ENCODE measurements around the gene ICAM1. TPM values are rescaled to one million over a fixed set of nuclear protein-coding genes. Genes with fewer than 3 reads are reported as not detected.

The ICAM1 gene, protein sequence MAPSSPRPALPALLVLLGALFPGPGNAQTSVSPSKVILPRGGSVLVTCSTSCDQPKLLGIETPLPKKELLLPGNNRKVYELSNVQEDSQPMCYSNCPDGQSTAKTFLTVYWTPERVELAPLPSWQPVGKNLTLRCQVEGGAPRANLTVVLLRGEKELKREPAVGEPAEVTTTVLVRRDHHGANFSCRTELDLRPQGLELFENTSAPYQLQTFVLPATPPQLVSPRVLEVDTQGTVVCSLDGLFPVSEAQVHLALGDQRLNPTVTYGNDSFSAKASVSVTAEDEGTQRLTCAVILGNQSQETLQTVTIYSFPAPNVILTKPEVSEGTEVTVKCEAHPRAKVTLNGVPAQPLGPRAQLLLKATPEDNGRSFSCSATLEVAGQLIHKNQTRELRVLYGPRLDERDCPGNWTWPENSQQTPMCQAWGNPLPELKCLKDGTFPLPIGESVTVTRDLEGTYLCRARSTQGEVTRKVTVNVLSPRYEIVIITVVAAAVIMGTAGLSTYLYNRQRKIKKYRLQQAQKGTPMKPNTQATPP
- 10 to 100 TPM; 33.1 to 73.7 (median 56.5) TPM for total RNA-seq
- total RNA-seq (2013), result 15.3 TPM

DNA sequence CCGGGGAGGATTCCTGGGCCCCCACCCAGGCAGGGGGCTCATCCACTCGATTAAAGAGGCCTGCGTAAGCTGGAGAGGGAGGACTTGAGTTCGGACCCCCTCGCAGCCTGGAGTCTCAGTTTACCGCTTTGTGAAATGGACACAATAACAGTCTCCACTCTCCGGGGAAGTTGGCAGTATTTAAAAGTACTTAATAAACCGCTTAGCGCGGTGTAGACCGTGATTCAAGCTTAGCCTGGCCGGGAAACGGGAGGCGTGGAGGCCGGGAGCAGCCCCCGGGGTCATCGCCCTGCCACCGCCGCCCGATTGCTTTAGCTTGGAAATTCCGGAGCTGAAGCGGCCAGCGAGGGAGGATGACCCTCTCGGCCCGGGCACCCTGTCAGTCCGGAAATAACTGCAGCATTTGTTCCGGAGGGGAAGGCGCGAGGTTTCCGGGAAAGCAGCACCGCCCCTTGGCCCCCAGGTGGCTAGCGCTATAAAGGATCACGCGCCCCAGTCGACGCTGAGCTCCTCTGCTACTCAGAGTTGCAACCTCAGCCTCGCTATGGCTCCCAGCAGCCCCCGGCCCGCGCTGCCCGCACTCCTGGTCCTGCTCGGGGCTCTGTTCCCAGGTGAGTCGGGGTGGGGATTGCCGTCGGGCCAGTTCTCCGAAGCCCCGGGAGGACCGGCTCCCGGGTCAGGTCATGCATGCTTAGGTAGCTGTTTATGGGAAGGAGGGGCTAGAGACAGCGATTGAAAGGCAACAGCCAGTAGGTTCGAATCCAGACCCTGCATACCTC lies at the start of gene ICAM1:
Gene ICAM1, plus strand, starts transcription at position 505 of the 779 bp plus-strand sequence. Its CDS starts 40 bp downstream, at position 545.
- WGBS (ENCODE audit: insufficient coverage), result under 1% methylated on average over 51 of the region's 51 CpGs
- Mint-ChIP-seq H3K36me3 (no peaks in the 10 kb centered on the region), H3K27ac (peak within 1 kb of the TSS; percentile 94 to 96), H3K9me3 (no peaks in the 10 kb centered on the region), H3K27me3 (ENCODE audit: low read depth in 2 of 2) (no peaks in the 10 kb centered on the region), H3K4me1 (peaks cover 28 to 42% of the 10 kb centered on the region in 2 donors), H3K4me3 (peak within 1 kb of the TSS; percentile 90)
- H3K36me3 ChIP-seq (ENCODE audit: control insufficient read depth, insufficient read depth, low read length), result peaks cover 12% of the 10 kb centered on the region
- H3K4me1 ChIP-seq (ENCODE audit: control insufficient read depth, insufficient read depth, low read length), result peaks cover 40% of the 10 kb centered on the region
- intact Hi-C loops (cut with micrococcal nuclease), result loop anchor here (2.0 to 5.0 kb wide), 5 partner anchors 20 to 166 kb away; partner anchors contain the start of genes RAVER1 and TYK2
- no peaks in the 10 kb centered on the region for H3K27me3 ChIP-seq (ENCODE audit: control insufficient read depth, insufficient read depth, low read length)
- H3K9me3 ChIP-seq (ENCODE audit: control insufficient read depth, insufficient read depth, low read length), result no peaks in the 10 kb centered on the region
- peak within 1 kb of the TSS; percentile 83 for H3K4me3 ChIP-seq (ENCODE audit: low read length)
- peak; percentile 49 to 75 (median 63) for ATAC-seq
- peak within 1 kb of the TSS; percentile 97 for H3K27ac ChIP-seq (ENCODE audit: low read length)
- TF ChIP-seq, protein P1, sequence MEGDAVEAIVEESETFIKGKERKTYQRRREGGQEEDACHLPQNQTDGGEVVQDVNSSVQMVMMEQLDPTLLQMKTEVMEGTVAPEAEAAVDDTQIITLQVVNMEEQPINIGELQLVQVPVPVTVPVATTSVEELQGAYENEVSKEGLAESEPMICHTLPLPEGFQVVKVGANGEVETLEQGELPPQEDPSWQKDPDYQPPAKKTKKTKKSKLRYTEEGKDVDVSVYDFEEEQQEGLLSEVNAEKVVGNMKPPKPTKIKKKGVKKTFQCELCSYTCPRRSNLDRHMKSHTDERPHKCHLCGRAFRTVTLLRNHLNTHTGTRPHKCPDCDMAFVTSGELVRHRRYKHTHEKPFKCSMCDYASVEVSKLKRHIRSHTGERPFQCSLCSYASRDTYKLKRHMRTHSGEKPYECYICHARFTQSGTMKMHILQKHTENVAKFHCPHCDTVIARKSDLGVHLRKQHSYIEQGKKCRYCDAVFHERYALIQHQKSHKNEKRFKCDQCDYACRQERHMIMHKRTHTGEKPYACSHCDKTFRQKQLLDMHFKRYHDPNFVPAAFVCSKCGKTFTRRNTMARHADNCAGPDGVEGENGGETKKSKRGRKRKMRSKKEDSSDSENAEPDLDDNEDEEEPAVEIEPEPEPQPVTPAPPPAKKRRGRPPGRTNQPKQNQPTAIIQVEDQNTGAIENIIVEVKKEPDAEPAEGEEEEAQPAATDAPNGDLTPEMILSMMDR (IDR thresholded peaks at IDR 0.05), result no peak
- DNase-seq, result peak; percentile 70 to 88

DNA sequence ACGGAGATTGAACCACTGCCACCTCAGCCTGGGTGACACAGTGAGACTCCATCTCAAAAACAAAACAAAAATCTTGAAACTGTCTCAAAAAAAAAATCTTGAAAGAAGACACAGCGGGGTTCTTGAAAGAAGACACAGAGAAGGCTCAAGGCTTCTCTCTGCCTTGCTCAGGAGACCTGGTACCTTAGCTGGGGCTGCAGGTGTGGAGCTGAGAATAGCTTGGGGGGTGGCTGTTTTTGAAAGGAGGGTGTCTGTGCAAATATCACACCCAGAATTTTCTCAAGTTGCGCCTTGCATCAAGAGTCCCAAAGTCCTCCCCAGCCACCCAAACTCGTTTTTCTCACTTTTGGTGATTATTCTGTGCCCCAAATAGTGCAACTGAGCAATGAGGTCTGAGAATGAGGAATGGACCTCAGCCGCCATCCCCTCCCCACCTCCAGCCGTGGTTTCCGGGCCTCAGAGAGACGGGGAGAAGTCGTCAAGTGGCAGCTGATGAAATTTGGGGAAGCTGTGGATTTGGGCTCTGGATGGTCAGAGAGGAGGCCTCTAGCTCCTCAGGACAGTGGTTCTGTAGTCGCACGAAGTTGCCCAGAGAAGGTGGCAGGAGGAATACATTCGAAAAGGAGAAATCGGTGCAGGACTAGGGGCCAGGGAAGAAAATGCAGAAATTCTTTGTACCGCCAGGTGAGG lies 48.6 kb upstream of the ICAM1 start:
- intact Hi-C loops (cut with micrococcal nuclease), result no loop called here
- no peaks in the 10 kb centered on the region for H3K9me3 ChIP-seq (ENCODE audit: control insufficient read depth, insufficient read depth, low read length)
- peaks cover 4% of the 10 kb centered on the region for H3K4me1 ChIP-seq (ENCODE audit: control insufficient read depth, insufficient read depth, low read length)
- peaks cover 0 to 8% of the 10 kb centered on the region in 2 donors for H3K4me1 Mint-ChIP-seq
- TF ChIP-seq, protein P1 (IDR thresholded peaks at IDR 0.05), result no peak
- no peaks in the 10 kb centered on the region for H3K36me3 Mint-ChIP-seq
- H3K9me3 Mint-ChIP-seq, result no peaks in the 10 kb centered on the region
- no peak for DNase-seq
- H3K27me3 ChIP-seq (ENCODE audit: control insufficient read depth, insufficient read depth, low read length), result no peaks in the 10 kb centered on the region
- ATAC-seq, result no peak
- H3K27me3 Mint-ChIP-seq (ENCODE audit: low read depth in 2 of 2), result no peaks in the 10 kb centered on the region
- WGBS (ENCODE audit: insufficient coverage), result 57% methylated on average over 10 of the region's 14 CpGs
- no peak overlapping the region for H3K27ac Mint-ChIP-seq
- no peak overlapping the region for H3K4me3 Mint-ChIP-seq
- no peaks in the 10 kb centered on the region for H3K36me3 ChIP-seq (ENCODE audit: control insufficient read depth, insufficient read depth, low read length)
- no peak overlapping the region for H3K4me3 ChIP-seq (ENCODE audit: low read length)
- H3K27ac ChIP-seq (ENCODE audit: low read length), result no peak overlapping the region

DNA sequence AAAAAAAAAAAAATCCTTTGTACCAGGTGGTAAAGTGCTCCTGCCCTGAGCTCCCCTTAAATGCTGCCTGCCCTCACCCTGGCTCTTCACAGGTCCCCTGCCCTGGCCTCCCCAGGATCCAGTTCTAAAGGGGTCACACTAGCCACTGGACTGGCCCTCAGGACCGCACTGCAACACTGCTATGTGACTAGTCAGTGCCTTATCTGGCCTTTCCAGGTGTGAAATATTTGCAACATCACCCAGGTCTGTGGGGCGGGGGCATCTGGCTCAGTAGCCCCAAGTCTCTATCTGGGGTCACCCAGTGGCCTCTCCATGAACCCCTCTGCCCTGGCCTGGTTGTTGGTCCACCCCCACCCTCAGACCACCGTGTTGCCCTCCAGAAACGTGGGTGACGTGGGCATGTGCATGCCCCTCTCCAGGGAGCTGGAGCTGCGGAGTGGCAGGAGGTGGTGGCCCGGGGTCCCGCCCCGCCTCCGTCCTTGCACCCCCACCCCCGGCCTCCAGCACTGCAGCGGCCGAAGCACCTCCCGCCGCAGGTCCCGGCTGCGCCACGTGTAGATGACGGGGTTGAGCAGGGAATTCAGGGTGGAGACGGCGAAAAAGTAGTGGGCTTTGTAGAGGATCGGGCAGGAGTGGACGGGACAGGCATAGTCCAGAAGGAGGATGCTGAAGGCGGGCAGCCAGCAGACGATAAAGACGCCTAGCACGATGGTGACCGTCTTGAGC lies 47.3 kb upstream of the ICAM1 start:
- ATAC-seq, result no peak
- H3K27ac Mint-ChIP-seq, result peak overlapping the region in 1 of 2 donors; percentile 14

More for the DNA sequence above, 47.3 kb upstream of the ICAM1 start:
- H3K9me3 Mint-ChIP-seq, result no peaks in the 10 kb centered on the region
- no peak overlapping the region for H3K4me3 Mint-ChIP-seq
- Histone ChIP-seq H3K36me3 (ENCODE audit: control insufficient read depth, insufficient read depth, low read length) (no peaks in the 10 kb centered on the region), H3K4me3 (ENCODE audit: low read length) (no peak overlapping the region), H3K9me3 (ENCODE audit: control insufficient read depth, insufficient read depth, low read length) (no peaks in the 10 kb centered on the region), H3K4me1 (ENCODE audit: control insufficient read depth, insufficient read depth, low read length) (peaks cover 9% of the 10 kb centered on the region), H3K27me3 (ENCODE audit: control insufficient read depth, insufficient read depth, low read length) (no peaks in the 10 kb centered on the region), H3K27ac (ENCODE audit: low read length) (no peak overlapping the region)
- H3K27me3 Mint-ChIP-seq (ENCODE audit: low read depth in 2 of 2), result no peaks in the 10 kb centered on the region
- H3K36me3 Mint-ChIP-seq, result no peaks in the 10 kb centered on the region
- no peak for DNase-seq
- H3K4me1 Mint-ChIP-seq, result peaks cover 0 to 12% of the 10 kb centered on the region in 2 donors
- WGBS (ENCODE audit: insufficient coverage), result 95% methylated on average over 28 of the region's 28 CpGs
- TF ChIP-seq, protein P1 (IDR thresholded peaks at IDR 0.05), result no peak
- intact Hi-C loops (cut with micrococcal nuclease), result no loop called here

All from natural killer cell (primary cell).